Ishikawa (cell line): ENCODE measurements around the gene PRUNE2.

Source experiments
- CEBPB ChIP-seq: IDR thresholded peaks from 2 replicates; pipeline ENCODE4 v1.6.1; 2012
- CREB1 ChIP-seq: IDR thresholded peaks from 2 replicates; pipeline ENCODE4 v1.6.1; 2012; ENCODE audit warnings: low read depth
- EGR1 ChIP-seq: IDR thresholded peaks from 2 replicates; pipeline ENCODE4 v1.6.1; 2012
- EP300 ChIP-seq: IDR thresholded peaks from 2 replicates; pipeline ENCODE4 v1.6.1; 2012; ENCODE audit warnings: borderline replicate concordance
- FOXM1 ChIP-seq: IDR thresholded peaks from 2 replicates; pipeline ENCODE4 v1.6.1; 2012; ENCODE audit warnings: low read depth, borderline replicate concordance
- NFIC ChIP-seq: IDR thresholded peaks from 2 replicates; pipeline ENCODE4 v1.6.1; 2012
- RAD21 ChIP-seq: IDR thresholded peaks from 2 replicates; pipeline ENCODE4 v1.6.1; 2012; ENCODE audit warnings: low read depth
- TAF1 ChIP-seq: IDR thresholded peaks from 2 replicates; pipeline ENCODE4 v1.6.1; 2012; ENCODE audit warnings: low read depth, mild to moderate bottlenecking
- TCF12 ChIP-seq: IDR thresholded peaks from 2 replicates; pipeline ENCODE4 v1.6.1; 2012; ENCODE audit warnings: low read depth
- TEAD4 ChIP-seq: IDR thresholded peaks from 2 replicates; pipeline ENCODE4 v1.6.1; 2012
- YY1 ChIP-seq: IDR thresholded peaks from 2 replicates; pipeline ENCODE4 v1.6.1; 2012; ENCODE audit warnings: low read depth
- ZBTB7A ChIP-seq: IDR thresholded peaks from 2 replicates; pipeline ENCODE4 v1.6.1; 2012; ENCODE audit warnings: low read depth
- TF ChIP-seq, protein P1 (sequence below): IDR thresholded peaks from 2 replicates; pipeline ENCODE4 v1.6.1; 2012
- TF ChIP-seq, protein P2 (sequence below): IDR thresholded peaks from 2 replicates; pipeline ENCODE4 v1.6.1; 2012; ENCODE audit warnings: low read depth, mild to moderate bottlenecking
- TF ChIP-seq, protein P3 (sequence below): IDR thresholded peaks from 2 replicates; pipeline ENCODE4 v1.6.1; 2012

The PRUNE2 gene

DNA sequence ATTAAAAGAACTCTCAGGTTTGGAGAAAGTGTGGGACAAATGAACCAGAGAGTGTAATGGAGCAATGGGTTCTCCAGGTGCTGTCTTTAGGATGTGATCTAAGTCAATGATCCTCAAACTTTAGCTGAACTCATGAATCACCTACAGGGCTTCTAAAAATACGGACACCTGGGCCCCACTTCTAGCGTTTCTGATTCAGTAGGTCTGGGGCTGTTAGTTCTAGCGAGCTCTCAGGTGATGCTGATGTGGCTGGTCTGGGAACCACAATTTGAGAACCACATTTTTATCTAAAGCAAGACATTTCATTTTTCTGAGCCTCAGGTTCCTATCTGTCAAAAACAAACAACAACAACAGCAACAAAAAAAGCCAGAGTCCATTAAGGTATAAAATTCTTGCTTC, 176.8 kb downstream of the PRUNE2 start:
- TF ChIP-seq ZBTB7A, result no peak
- TF ChIP-seq YY1, result no peak
- no peak for TF ChIP-seq CREB1
- no peak for TF ChIP-seq TCF12
- TF ChIP-seq, protein P1, sequence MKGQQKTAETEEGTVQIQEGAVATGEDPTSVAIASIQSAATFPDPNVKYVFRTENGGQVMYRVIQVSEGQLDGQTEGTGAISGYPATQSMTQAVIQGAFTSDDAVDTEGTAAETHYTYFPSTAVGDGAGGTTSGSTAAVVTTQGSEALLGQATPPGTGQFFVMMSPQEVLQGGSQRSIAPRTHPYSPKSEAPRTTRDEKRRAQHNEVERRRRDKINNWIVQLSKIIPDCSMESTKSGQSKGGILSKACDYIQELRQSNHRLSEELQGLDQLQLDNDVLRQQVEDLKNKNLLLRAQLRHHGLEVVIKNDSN, result no peak
- TF ChIP-seq EP300, result no peak
- no peak for TF ChIP-seq CEBPB
- TF ChIP-seq, protein P2, sequence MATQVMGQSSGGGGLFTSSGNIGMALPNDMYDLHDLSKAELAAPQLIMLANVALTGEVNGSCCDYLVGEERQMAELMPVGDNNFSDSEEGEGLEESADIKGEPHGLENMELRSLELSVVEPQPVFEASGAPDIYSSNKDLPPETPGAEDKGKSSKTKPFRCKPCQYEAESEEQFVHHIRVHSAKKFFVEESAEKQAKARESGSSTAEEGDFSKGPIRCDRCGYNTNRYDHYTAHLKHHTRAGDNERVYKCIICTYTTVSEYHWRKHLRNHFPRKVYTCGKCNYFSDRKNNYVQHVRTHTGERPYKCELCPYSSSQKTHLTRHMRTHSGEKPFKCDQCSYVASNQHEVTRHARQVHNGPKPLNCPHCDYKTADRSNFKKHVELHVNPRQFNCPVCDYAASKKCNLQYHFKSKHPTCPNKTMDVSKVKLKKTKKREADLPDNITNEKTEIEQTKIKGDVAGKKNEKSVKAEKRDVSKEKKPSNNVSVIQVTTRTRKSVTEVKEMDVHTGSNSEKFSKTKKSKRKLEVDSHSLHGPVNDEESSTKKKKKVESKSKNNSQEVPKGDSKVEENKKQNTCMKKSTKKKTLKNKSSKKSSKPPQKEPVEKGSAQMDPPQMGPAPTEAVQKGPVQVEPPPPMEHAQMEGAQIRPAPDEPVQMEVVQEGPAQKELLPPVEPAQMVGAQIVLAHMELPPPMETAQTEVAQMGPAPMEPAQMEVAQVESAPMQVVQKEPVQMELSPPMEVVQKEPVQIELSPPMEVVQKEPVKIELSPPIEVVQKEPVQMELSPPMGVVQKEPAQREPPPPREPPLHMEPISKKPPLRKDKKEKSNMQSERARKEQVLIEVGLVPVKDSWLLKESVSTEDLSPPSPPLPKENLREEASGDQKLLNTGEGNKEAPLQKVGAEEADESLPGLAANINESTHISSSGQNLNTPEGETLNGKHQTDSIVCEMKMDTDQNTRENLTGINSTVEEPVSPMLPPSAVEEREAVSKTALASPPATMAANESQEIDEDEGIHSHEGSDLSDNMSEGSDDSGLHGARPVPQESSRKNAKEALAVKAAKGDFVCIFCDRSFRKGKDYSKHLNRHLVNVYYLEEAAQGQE, result no peak
- no peak for TF ChIP-seq NFIC
- no peak for TF ChIP-seq TEAD4
- TF ChIP-seq RAD21, result no peak
- no peak for TF ChIP-seq TAF1
- no peak for TF ChIP-seq FOXM1
- TF ChIP-seq EGR1, result no peak
- TF ChIP-seq, protein P3, sequence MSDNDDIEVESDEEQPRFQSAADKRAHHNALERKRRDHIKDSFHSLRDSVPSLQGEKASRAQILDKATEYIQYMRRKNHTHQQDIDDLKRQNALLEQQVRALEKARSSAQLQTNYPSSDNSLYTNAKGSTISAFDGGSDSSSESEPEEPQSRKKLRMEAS, result no peak

DNA sequence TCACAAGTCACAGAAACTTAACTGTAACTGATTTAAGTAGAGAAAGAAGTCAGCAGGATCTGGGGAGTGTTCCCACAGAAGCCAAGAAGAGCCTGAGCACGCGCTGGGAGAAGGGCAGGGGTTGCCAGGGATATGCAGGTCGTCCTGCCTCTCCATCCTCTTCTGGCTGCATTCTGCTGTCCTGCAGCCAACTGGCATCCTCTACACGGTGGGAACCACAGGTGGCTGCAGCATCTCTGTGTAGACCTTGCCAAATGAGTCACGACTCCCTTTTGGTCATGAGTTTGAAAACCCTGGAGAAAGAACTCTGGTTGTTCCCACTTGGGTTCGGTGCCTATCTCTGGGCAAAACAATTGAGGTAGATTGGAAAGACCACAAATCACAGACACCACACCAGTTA, 180.0 kb downstream of the PRUNE2 start:
- TF ChIP-seq, protein P1, result no peak
- TF ChIP-seq TAF1 (no peak), TCF12 (no peak), CEBPB (no peak), RAD21 (no peak), CREB1 (no peak), EP300 (no peak), YY1 (no peak), ZBTB7A (no peak), TEAD4 (no peak), FOXM1 (no peak), EGR1 (no peak), NFIC (no peak)
- TF ChIP-seq, protein P2, result no peak
- TF ChIP-seq, protein P3, result no peak

DNA sequence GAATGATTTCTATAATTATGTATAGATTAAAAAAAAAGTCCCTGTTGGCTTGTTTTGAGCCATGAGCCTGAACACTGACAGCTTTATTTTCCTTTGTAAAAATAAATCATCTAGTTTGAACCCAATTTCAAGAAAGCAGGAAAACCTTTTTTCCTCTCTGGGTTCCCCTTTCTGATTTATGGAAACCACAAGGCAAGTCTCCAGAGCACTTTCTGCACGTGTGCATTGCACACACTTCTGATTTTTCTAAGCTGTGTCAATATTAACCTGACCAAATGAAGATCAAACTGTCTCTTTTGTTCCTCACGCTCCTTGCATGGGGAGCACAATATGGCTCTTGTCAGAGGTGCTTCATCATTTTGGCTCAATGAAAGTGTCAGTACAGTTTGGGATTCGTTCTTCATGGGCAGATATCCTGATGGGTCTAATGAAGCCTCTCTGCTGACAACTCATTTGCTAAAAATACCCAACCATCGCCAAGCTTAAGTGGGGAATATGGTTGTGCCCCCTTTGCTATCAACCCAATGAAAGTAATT, 180.8 kb downstream of the PRUNE2 start:
- TF ChIP-seq NFIC, result no peak
- TF ChIP-seq EGR1, result no peak

DNA sequence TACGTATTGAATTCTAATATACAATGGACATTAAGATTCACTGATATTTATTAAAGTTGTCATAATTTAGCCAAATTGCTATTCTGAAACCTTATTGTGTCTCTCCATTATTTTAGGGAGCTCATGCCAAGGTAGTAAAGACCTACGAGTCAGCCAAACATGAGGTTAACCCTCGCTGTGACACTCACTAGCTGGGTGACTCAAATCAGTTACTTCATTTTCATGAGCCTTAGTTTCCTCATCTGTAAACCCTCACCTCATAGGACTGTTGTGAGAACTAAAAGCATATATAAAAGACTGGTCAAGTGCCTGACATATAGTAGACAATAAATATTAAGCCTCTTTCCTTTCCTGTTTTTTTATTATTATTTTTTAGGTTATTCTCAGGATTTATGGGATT, 185.7 kb downstream of the PRUNE2 start:
- TF ChIP-seq TCF12, result no peak
- no peak for TF ChIP-seq EP300
- TF ChIP-seq, protein P2, result no peak
- TF ChIP-seq CEBPB, result no peak
- no peak for TF ChIP-seq YY1

DNA sequence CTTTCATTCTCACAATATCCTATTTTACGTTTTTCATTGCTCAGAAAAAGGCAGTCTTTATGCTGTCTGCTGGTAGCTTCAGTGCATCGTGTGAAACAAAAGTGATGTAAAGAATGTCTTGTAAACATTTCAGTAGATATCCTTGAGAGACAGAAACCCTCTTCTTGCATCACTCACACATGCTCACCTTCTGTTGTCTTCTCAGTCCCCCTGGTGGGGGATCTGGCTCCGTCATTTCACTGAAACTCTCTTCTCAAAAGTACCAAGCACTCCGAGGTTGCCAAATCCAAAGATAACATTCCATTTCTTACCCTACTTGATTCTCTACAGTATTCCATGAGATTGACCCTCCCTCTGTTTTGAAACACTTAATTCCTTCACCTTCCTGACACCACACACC, 187.7 kb downstream of the PRUNE2 start:
- TF ChIP-seq, protein P3, result no peak
- TF ChIP-seq ZBTB7A (no peak), CREB1 (no peak), RAD21 (no peak), EGR1 (no peak), CEBPB (no peak), TEAD4 (no peak), EP300 (no peak), YY1 (no peak), TAF1 (no peak), TCF12 (no peak)
- TF ChIP-seq, protein P1, result no peak
- TF ChIP-seq, protein P2, result no peak
